ENCODE data around the gene TPM3. TPM values are rescaled to one million over a fixed set of nuclear protein-coding genes. Genes with fewer than 3 reads are reported as not detected.

Gene TPM3
- total and polyA plus RNA-seq, 2 experiments from 2014 or later = 120 to 139 TPM

DNA sequence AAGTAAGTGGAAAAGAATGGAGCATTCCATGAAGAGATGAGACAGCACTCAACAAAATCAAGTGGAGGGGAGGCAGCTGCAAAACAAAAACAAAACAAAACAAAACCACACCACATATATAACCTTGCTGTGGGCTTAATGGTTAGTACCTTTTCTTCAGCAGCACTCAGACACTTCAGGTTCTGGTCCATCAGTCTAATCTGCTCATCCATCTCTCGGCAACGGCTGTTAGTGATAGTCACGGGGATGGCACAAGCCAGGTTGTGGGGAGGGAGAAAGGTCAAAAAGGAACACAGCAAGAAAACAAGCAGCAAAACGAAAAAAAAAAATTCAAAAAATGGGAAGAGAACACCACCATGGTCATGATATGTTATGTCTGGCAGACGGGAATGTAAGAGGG is 20.0 kb downstream of the TPM3 start:
- no peaks in the 10 kb centered on the region for H3K4me1 ChIP-seq (ENCODE audit: low read depth)
- H3K9me3 ChIP-seq (ENCODE audit: low read depth) = no peaks in the 10 kb centered on the region
- DNase-seq (ENCODE audit: low read depth in 1 of 2, low spot score in 1 of 2) = no peak
- H3K4me3 ChIP-seq = no peak overlapping the region
- TF ChIP-seq, protein P1, sequence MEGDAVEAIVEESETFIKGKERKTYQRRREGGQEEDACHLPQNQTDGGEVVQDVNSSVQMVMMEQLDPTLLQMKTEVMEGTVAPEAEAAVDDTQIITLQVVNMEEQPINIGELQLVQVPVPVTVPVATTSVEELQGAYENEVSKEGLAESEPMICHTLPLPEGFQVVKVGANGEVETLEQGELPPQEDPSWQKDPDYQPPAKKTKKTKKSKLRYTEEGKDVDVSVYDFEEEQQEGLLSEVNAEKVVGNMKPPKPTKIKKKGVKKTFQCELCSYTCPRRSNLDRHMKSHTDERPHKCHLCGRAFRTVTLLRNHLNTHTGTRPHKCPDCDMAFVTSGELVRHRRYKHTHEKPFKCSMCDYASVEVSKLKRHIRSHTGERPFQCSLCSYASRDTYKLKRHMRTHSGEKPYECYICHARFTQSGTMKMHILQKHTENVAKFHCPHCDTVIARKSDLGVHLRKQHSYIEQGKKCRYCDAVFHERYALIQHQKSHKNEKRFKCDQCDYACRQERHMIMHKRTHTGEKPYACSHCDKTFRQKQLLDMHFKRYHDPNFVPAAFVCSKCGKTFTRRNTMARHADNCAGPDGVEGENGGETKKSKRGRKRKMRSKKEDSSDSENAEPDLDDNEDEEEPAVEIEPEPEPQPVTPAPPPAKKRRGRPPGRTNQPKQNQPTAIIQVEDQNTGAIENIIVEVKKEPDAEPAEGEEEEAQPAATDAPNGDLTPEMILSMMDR (IDR thresholded peaks at IDR 0.05; ENCODE audit: low read depth, low read length) = no peak
- no peak overlapping the region for H3K27ac ChIP-seq
- H3K27me3 ChIP-seq = no peaks in the 10 kb centered on the region
- peaks cover 53% of the 10 kb centered on the region for H3K36me3 ChIP-seq

DNA sequence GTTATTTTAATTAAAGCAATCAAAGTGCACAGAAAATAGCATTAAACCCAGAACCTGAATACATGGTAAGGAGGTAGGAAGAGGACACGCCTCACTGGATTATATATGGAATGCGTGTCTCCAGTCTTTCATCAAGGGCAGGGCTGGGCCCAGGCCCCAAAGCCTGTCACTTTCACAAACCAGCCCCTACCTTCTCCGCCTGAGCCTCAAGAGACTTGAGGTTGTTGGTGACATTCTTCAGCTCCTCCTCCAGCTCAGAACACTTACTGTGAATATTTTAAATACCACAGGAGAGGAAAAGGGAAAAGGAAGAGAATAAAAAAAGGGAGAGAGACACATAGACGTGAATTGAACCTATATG is 20.7 kb downstream of the TPM3 start:
- Histone ChIP-seq H3K4me1 (ENCODE audit: low read depth) (no peaks in the 10 kb centered on the region), H3K27me3 (no peaks in the 10 kb centered on the region), H3K4me3 (no peak overlapping the region), H3K9me3 (ENCODE audit: low read depth) (no peaks in the 10 kb centered on the region), H3K27ac (no peak overlapping the region), H3K36me3 (peaks cover 55% of the 10 kb centered on the region)
- DNase-seq (ENCODE audit: low read depth in 1 of 2, low spot score in 1 of 2) = no peak
- TF ChIP-seq, protein P1 (IDR thresholded peaks at IDR 0.05; ENCODE audit: low read depth, low read length) = no peak

DNA sequence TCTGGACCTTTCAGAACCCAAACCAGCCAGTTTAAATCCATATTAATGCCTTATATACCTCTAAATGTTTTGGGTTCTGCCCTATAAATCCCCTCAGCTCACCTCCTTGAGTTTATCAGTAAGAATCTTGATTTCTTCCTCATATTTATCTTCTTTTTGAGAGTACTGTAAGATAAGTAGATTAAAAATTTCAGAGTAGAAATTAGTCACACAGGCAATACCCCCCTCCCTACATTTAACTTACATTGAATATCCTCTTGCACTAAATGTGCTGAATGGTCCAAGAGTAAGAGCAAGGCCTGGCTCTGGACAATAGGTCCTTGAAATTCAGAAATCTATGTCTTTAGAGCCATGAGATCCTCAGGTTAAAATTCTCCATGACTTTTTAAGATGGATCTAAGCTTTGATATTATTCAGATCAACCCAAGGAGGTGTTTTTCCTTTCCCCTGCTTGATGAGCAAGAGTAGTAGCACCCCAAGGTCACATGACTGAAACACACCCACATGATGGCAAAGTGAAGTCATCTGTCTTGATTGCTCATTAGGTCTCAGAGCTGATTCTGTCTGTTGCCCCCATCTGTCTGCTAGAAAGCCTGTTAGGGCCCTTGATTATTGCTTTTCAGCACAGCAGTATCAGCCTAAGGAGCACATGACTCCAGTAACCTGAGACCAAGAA is 21.2 kb downstream of the TPM3 start:
- no peaks in the 10 kb centered on the region for H3K4me1 ChIP-seq (ENCODE audit: low read depth)
- no peak overlapping the region for H3K4me3 ChIP-seq
- H3K9me3 ChIP-seq (ENCODE audit: low read depth) = no peaks in the 10 kb centered on the region
- H3K27me3 ChIP-seq = no peaks in the 10 kb centered on the region
- TF ChIP-seq, protein P1 (IDR thresholded peaks at IDR 0.05; ENCODE audit: low read depth, low read length) = no peak
- peaks cover 55% of the 10 kb centered on the region for H3K36me3 ChIP-seq
- no peak overlapping the region for H3K27ac ChIP-seq
- no peak for DNase-seq (ENCODE audit: low read depth in 1 of 2, low spot score in 1 of 2)

DNA sequence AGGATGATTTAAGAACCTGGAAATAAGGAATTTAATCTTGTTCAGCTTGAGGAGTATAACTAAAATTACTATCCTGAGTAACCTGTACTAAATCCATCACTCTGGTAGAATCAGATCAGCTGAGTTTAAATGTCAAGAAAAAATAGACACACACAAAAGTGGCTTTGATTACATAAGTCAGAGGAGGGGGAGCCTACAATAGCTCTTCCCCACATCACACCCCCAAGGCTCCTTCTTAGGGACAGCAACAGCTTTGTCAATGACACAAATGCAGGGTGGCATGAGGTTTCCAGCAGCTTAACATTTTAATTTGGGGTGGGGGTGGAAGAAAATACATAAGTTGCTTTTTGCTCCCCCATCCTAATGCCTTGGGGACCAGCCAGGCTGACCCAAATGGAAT is 24.4 kb downstream of the TPM3 start:
- TF ChIP-seq, protein P1 (IDR thresholded peaks at IDR 0.05; ENCODE audit: low read depth, low read length) = no peak
- no peak overlapping the region for H3K4me3 ChIP-seq
- H3K4me1 ChIP-seq (ENCODE audit: low read depth) = no peaks in the 10 kb centered on the region
- H3K27ac ChIP-seq = no peak overlapping the region
- DNase-seq (ENCODE audit: low read depth in 1 of 2, low spot score in 1 of 2) = no peak
- H3K36me3 ChIP-seq = peaks cover 70% of the 10 kb centered on the region
- no peaks in the 10 kb centered on the region for H3K9me3 ChIP-seq (ENCODE audit: low read depth)
- H3K27me3 ChIP-seq = no peaks in the 10 kb centered on the region

- Histone ChIP-seq H3K4me1 (ENCODE audit: low read depth) (no peaks in the 10 kb centered on the region), H3K4me3 (no peak overlapping the region), H3K9me3 (ENCODE audit: low read depth) (no peaks in the 10 kb centered on the region), H3K27ac (no peak overlapping the region), H3K27me3 (no peaks in the 10 kb centered on the region), H3K36me3 (peaks cover 60% of the 10 kb centered on the region)
- DNase-seq (ENCODE audit: low read depth in 1 of 2, low spot score in 1 of 2) = no peak
- TF ChIP-seq, protein P1 (IDR thresholded peaks at IDR 0.05; ENCODE audit: low read depth, low read length) = no peak
These were observed 25.7 kb downstream of the TPM3 start for GRCh38 chr1:154166207-154166606.
